CD4-positive, CD25-positive, alpha-beta regulatory T cell (primary cell): ENCODE data around the gene NETO1. TPM values are rescaled to one million over a fixed set of nuclear protein-coding genes. Genes with fewer than 3 reads are reported as not detected.

Experiments
- ATAC-seq, 2 donors: fragments of 150-1000 bp; cut with Tn5 transposase; one replicate each; pipeline ENCODE4 v1.10.0; 2021; ENCODE audit warnings: low read depth in 2 of 2, moderate number of reproducible peaks in 2 of 2, moderate library complexity in 1 of 2
- DNase-seq, 3 donors: peaks; one replicate each; pipeline versions ENCODE4 v3.0.0 to v3.0.0-alpha.2; 2012 to 2022; ENCODE audit warnings: mixed read lengths in 1 of 3
- H3K27ac ChIP-seq: one replicate; pipeline ENCODE4 v1.7.0; 2013; ENCODE audit warnings: mild to moderate bottlenecking, low read length; ENCODE audit not compliant: insufficient read depth, poor library complexity, severe bottlenecking
- H3K27me3 ChIP-seq: one replicate; pipeline ENCODE4 v1.7.0; 2013; ENCODE audit warnings: low read length; ENCODE audit not compliant: control insufficient read depth, insufficient read depth
- H3K36me3 ChIP-seq: one replicate; pipeline ENCODE4 v1.7.0; 2013; ENCODE audit warnings: mild to moderate bottlenecking, low read length, moderate library complexity; ENCODE audit not compliant: control insufficient read depth, insufficient read depth
- H3K4me1 ChIP-seq: 2 replicates; pipeline ENCODE4 v1.7.0; 2013; ENCODE audit warnings: mild to moderate bottlenecking, low read length; ENCODE audit not compliant: insufficient read depth, control insufficient read depth, poor library complexity, severe bottlenecking
- H3K4me3 ChIP-seq: one replicate; pipeline ENCODE4 v1.7.0; 2013; ENCODE audit warnings: low read depth, mild to moderate bottlenecking, low read length, moderate library complexity
- H3K9me3 ChIP-seq, 2 experiments: 1 replicate in 1 of 2; 2 replicates in 1 of 2; pipeline ENCODE4 v1.7.0; 2013; ENCODE audit warnings: low read length in 2 of 2, mild to moderate bottlenecking in 1 of 2, moderate library complexity in 1 of 2; ENCODE audit not compliant: control insufficient read depth in 2 of 2
- H3K27ac Mint-ChIP-seq, 3 donors: one replicate each; pipeline ENCODE4 v1.8.0; 2020 to 2022; ENCODE audit warnings: mild to moderate bottlenecking in 3 of 3, mixed read lengths in 3 of 3, moderate library complexity in 2 of 3
- H3K27me3 Mint-ChIP-seq: one replicate; pipeline ENCODE4 v1.8.0; 2022; ENCODE audit warnings: mild to moderate bottlenecking, mixed read lengths
- H3K36me3 Mint-ChIP-seq: one replicate; pipeline ENCODE4 v1.8.0; 2020; ENCODE audit warnings: mixed read lengths
- H3K4me1 Mint-ChIP-seq, 4 donors: one replicate each; pipeline ENCODE4 v1.8.0; 2020 to 2022; ENCODE audit warnings: mixed read lengths in 4 of 4, mild to moderate bottlenecking in 1 of 4
- H3K4me3 Mint-ChIP-seq, 4 donors: one replicate each; pipeline ENCODE4 v1.8.0; 2020 to 2022; ENCODE audit warnings: mild to moderate bottlenecking in 4 of 4, mixed read lengths in 4 of 4, moderate library complexity in 3 of 4
- H3K9me3 Mint-ChIP-seq, 7 donors: one replicate each; pipeline ENCODE4 v1.8.0; 2020 to 2022; ENCODE audit warnings: mixed read lengths in 7 of 7, mild to moderate bottlenecking in 3 of 7, moderate library complexity in 2 of 7
- polyA plus RNA-seq, 4 donors: library from polyadenylated mRNA; unstranded; fragments of 300-500 nt; fragmentation: Illumina TruSeq; gene quantifications; one replicate each; pipeline ENCODE4 v1.2.3, GENCODE V29; 2021
- total RNA-seq: library from RNA; stranded (reverse); gene quantifications from one replicate; pipeline ENCODE4 v1.2.3, GENCODE V29; 2022

NETO1 gene
- total and polyA plus RNA-seq, 5 donors from 2014 or later = not detected

DNA sequence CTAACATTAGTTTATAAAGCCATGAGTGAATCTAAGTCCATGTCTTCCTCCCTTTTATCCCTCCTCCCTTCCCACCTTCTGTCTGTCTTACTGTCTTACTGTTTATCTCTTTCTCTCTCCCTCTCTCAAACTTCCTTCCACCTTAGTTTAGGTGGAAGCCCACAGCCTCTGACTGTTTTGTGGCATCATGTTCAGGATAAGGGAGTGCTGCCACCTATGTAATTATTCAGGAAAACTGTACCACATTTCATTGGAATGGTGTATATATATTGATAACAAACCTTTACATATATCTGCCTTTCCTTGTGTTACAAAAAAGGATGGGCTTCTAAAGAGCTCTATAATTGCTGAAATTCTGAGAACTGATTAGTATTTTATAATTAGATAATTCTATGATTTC is 48.7 kb downstream of the NETO1 start:
- Histone ChIP-seq H3K4me3 (no peak overlapping the region), H3K4me1 (no peaks in the 10 kb centered on the region), H3K36me3 (no peaks in the 10 kb centered on the region), H3K9me3 (no peaks in the 10 kb centered on the region), H3K27ac (no peak overlapping the region), H3K27me3 (no peaks in the 10 kb centered on the region)
- no peaks in the 10 kb centered on the region for H3K27me3 Mint-ChIP-seq
- DNase-seq = no peak
- no peak for ATAC-seq
- H3K36me3 Mint-ChIP-seq = no peaks in the 10 kb centered on the region
- H3K4me1 Mint-ChIP-seq = no peaks in the 10 kb centered on the region
- peaks cover 0 to 11% (median 5%) of the 10 kb centered on the region in 7 donors for H3K9me3 Mint-ChIP-seq
- H3K27ac Mint-ChIP-seq = no peak overlapping the region
- no peak overlapping the region for H3K4me3 Mint-ChIP-seq

DNA sequence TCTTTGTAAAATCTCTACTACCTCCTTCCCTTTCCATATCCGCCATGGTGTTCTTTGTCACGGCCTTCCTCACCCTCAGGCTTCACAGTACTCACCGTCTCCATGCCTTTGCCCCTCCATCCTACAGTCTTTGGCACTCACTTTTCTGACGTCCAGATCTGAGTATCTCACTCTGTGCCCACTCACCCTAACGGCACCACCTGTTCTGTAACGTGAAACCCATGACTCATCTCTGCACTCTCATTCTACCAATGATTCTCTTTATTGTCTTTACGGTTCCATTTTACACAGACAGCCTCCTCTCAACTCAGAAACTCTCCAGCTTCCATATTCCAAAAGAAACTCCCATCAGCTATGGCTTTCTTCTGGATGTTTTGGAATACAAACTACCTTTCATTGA is 56.7 kb downstream of the NETO1 start:
- peaks cover 0 to 14% (median 10%) of the 10 kb centered on the region in 7 donors for H3K9me3 Mint-ChIP-seq
- H3K4me1 Mint-ChIP-seq = no peaks in the 10 kb centered on the region
- Histone ChIP-seq H3K4me3 (no peak overlapping the region), H3K36me3 (no peaks in the 10 kb centered on the region), H3K9me3 (peaks cover 0 to 5% of the 10 kb centered on the region in 2 experiments), H3K27ac (no peak overlapping the region), H3K4me1 (no peaks in the 10 kb centered on the region), H3K27me3 (no peaks in the 10 kb centered on the region)
- ATAC-seq = no peak
- H3K27me3 Mint-ChIP-seq = no peaks in the 10 kb centered on the region
- H3K27ac Mint-ChIP-seq = no peak overlapping the region
- H3K36me3 Mint-ChIP-seq = no peaks in the 10 kb centered on the region
- no peak overlapping the region for H3K4me3 Mint-ChIP-seq
- DNase-seq = no peak

DNA sequence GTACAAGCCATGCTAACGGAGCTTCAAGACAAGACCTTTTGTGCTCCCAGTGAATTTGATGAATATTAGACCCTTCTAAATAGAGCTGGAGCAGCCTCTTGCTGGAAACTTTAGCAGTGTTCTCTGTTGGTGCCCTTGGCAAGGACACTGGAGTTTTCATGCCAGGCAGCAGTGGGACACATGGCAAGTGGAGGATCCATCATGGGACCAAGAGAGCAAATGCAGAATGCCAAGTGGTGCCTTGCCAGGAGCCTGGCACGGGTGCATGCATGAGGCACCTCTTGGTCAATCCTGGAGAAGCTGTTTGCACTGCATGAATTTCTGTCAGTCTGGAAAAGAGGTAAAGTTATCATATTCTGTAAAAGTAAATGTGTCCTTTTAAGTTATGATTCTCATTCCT is 59.1 kb downstream of the NETO1 start:
- Mint-ChIP-seq H3K4me1 (no peaks in the 10 kb centered on the region), H3K27ac (no peak overlapping the region), H3K27me3 (no peaks in the 10 kb centered on the region), H3K36me3 (no peaks in the 10 kb centered on the region), H3K4me3 (no peak overlapping the region), H3K9me3 (peaks cover 0 to 12% (median 7%) of the 10 kb centered on the region in 7 donors)
- DNase-seq = no peak
- Histone ChIP-seq H3K4me3 (no peak overlapping the region), H3K36me3 (no peaks in the 10 kb centered on the region), H3K27me3 (no peaks in the 10 kb centered on the region), H3K4me1 (no peaks in the 10 kb centered on the region), H3K9me3 (peaks cover 0 to 5% of the 10 kb centered on the region in 2 experiments), H3K27ac (no peak overlapping the region)
- no peak for ATAC-seq

DNA sequence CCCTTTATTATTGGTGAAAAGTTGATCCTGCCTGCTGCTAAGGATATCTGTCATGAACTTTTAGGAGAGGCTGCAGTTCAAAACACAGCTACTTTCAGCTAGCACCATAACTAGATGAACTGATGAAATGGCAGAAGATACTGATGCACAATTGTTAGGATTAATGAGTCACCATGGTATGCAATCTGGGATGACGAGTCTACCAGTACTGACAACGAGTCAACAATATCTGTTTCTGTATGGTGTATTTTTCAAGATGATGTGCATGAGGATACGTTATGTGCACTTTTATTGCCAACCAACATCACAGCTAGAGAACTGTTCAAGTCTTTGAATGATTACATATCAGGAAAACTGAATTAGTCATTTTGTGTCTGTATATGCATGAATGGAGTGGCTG is 68.7 kb downstream of the NETO1 start:
- Histone ChIP-seq H3K36me3 (no peaks in the 10 kb centered on the region), H3K27me3 (no peaks in the 10 kb centered on the region), H3K4me3 (no peak overlapping the region), H3K4me1 (no peaks in the 10 kb centered on the region), H3K27ac (no peak overlapping the region), H3K9me3 (peaks cover 0 to 2% of the 10 kb centered on the region in 2 experiments)
- H3K4me1 Mint-ChIP-seq = no peaks in the 10 kb centered on the region
- no peaks in the 10 kb centered on the region for H3K27me3 Mint-ChIP-seq
- no peak overlapping the region for H3K27ac Mint-ChIP-seq
- DNase-seq = no peak
- H3K36me3 Mint-ChIP-seq = no peaks in the 10 kb centered on the region
- peaks cover 0 to 5% (median 1%) of the 10 kb centered on the region in 7 donors for H3K9me3 Mint-ChIP-seq
- H3K4me3 Mint-ChIP-seq = no peak overlapping the region
- ATAC-seq = no peak

DNA sequence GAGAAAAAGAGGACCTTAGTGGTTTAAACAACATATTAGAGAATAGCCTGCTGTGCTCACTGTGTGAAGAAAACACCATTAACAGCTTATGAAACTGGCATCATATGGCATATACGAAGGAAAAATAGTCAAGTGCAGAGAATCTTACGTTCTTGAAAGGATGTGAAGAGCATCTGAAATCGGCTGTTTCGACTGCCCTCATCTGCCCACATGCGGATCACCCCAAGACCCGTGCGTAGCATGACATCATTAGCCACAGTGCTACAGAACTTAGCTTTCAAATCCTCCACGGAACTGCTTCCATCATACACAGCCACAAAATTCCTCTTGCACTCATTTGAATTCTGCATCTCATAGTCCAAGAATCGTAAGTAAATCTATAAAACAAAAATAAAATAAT is 84.3 kb downstream of the NETO1 start:
- no peaks in the 10 kb centered on the region for H3K27me3 Mint-ChIP-seq
- H3K4me3 Mint-ChIP-seq = no peak overlapping the region
- ATAC-seq (no peak), DNase-seq (no peak)
- no peaks in the 10 kb centered on the region for H3K27me3 ChIP-seq
- H3K27ac ChIP-seq = no peak overlapping the region
- H3K4me1 ChIP-seq = no peaks in the 10 kb centered on the region
- H3K36me3 Mint-ChIP-seq = no peaks in the 10 kb centered on the region
- H3K36me3 ChIP-seq = no peaks in the 10 kb centered on the region
- H3K4me1 Mint-ChIP-seq = no peaks in the 10 kb centered on the region
- H3K4me3 ChIP-seq = no peak overlapping the region
- peaks cover 0 to 6% (median 2%) of the 10 kb centered on the region in 7 donors for H3K9me3 Mint-ChIP-seq
- no peaks in the 10 kb centered on the region for H3K9me3 ChIP-seq
- H3K27ac Mint-ChIP-seq = no peak overlapping the region

DNA sequence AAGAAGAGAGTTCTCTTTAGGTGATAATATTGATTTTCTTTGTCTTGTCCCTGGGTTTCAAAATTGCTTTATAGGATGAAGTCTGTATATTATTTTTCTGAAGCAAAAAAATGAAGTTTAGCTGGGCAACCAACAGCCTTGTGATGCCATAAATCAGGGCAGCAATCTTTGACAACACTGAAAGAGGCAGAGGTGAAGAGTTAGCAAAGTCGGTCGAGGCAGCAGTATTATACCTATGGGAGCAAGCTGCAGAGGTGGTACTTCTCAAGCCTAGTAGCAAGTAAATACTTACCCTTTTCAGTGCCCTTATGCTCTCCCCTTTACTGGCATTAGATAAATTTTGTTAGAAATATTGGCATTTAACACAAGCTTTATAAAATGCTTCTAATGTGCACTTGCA is 92.9 kb downstream of the NETO1 start:
- H3K27me3 ChIP-seq = no peaks in the 10 kb centered on the region
- ATAC-seq = no peak
- Mint-ChIP-seq H3K4me3 (no peak overlapping the region), H3K27ac (no peak overlapping the region), H3K4me1 (no peaks in the 10 kb centered on the region), H3K9me3 (peaks cover 0 to 9% (median 0%) of the 10 kb centered on the region in 7 donors), H3K27me3 (no peaks in the 10 kb centered on the region), H3K36me3 (no peaks in the 10 kb centered on the region)
- no peak overlapping the region for H3K4me3 ChIP-seq
- H3K27ac ChIP-seq = no peak overlapping the region
- no peaks in the 10 kb centered on the region for H3K36me3 ChIP-seq
- no peaks in the 10 kb centered on the region for H3K9me3 ChIP-seq
- DNase-seq = no peak
- H3K4me1 ChIP-seq = no peaks in the 10 kb centered on the region

DNA sequence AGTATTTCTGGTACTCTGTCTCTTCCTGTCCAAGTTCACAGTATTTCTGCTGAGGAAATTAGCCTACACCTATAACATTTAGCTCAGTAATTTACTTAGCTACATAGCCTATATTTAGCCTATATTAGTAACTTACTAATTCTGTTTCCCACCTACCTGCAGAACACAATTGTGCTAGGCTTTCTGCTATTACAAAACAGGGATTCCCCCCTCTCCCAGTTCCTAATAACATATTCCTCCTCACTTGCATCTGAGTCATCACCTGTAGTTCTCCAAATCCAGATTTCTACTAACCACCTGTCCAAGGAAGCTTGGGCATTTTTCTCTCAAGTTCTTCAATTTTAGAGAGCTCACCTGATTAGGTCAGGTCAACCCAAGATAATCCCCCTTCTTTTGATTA is 94.9 kb downstream of the NETO1 start:
- no peak for DNase-seq
- Histone ChIP-seq H3K9me3 (no peaks in the 10 kb centered on the region), H3K4me3 (no peak overlapping the region), H3K4me1 (no peaks in the 10 kb centered on the region), H3K27me3 (no peaks in the 10 kb centered on the region), H3K36me3 (no peaks in the 10 kb centered on the region), H3K27ac (no peak overlapping the region)
- peaks cover 0 to 3% (median 1%) of the 10 kb centered on the region in 7 donors for H3K9me3 Mint-ChIP-seq
- no peaks in the 10 kb centered on the region for H3K36me3 Mint-ChIP-seq
- no peaks in the 10 kb centered on the region for H3K27me3 Mint-ChIP-seq
- no peak for ATAC-seq
- H3K4me3 Mint-ChIP-seq = no peak overlapping the region
- no peak overlapping the region for H3K27ac Mint-ChIP-seq
- H3K4me1 Mint-ChIP-seq = no peaks in the 10 kb centered on the region

DNA sequence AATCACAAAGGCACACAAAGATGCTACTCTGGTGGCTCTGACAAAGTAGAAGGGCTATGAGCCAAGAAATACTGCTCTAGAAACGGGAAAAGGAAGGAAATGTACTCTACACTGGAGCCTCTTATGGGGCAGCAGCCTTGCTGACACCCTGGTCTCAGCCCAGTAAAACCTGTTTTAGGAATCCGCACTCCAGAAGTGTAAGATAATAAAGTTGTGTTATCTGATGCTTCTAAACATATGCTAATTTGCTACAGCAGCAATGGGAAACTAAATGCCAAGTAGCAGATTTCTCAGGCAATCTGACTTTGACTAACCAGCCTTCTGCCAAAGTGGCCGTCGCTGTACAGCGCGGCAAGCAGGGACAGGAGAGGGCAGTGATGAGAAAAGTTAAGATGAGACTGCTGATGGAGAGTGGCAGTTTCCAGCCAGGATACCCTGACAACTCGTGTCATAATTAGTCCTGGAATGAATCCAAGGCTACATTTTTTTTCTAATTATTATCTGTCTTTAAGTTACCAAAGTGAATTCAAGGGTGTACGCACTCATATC is 99.0 kb downstream of the NETO1 start:
- H3K27ac Mint-ChIP-seq = no peak overlapping the region
- no peak for ATAC-seq
- H3K27ac ChIP-seq = no peak overlapping the region

More for the DNA sequence above, 99.0 kb downstream of the NETO1 start:
- Mint-ChIP-seq H3K36me3 (no peaks in the 10 kb centered on the region), H3K4me3 (no peak overlapping the region), H3K27me3 (no peaks in the 10 kb centered on the region), H3K9me3 (peaks cover 0 to 2% (median 0%) of the 10 kb centered on the region in 7 donors), H3K4me1 (no peaks in the 10 kb centered on the region)
- no peaks in the 10 kb centered on the region for H3K36me3 ChIP-seq
- H3K27me3 ChIP-seq = no peaks in the 10 kb centered on the region
- H3K9me3 ChIP-seq = no peaks in the 10 kb centered on the region
- no peaks in the 10 kb centered on the region for H3K4me1 ChIP-seq
- H3K4me3 ChIP-seq = no peak overlapping the region
- DNase-seq = no peak
